HG03575 (cell line): ENCODE data around the gene OR10H1.
"Not testable (repeated sequence)": the region's sequence is repeated elsewhere in the genome, so short reads cannot be mapped to it uniquely, and the experiment has no call there.

Experiments
- ATAC-seq: cut with Tn5 transposase; IDR thresholded peaks from one replicate; pipeline ENCODE4 v1.9.1; 2021; ENCODE audit not compliant: unreplicated experiment, insufficient number of reproducible peaks, low FRiP score; ENCODE audit errors: extremely low read depth

Gene OR10H1

GRCh38 chr19:15829786-15830185, 14.3 kb upstream of the OR10H1 start:
- ATAC-seq: no peak

DNA sequence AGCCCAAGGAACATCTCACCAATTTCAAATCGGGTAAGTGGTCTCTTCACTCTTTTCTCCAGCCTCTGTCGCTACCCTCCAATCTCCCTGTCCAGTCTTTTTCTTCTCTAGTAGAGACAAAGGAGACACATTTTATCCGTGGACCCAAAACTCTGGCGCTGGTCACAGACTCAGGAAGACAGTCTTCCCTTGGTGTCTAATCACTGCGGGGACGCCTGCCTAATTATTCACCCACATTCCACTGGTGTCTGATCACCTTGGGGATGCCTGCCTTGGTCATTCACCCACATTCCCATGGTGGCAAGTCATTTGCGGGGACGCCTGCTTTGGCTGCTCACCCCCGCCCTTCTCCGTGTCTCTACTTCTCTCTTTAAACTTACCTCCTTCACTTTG, 13.8 kb upstream of the OR10H1 start:
- no peak for ATAC-seq

DNA sequence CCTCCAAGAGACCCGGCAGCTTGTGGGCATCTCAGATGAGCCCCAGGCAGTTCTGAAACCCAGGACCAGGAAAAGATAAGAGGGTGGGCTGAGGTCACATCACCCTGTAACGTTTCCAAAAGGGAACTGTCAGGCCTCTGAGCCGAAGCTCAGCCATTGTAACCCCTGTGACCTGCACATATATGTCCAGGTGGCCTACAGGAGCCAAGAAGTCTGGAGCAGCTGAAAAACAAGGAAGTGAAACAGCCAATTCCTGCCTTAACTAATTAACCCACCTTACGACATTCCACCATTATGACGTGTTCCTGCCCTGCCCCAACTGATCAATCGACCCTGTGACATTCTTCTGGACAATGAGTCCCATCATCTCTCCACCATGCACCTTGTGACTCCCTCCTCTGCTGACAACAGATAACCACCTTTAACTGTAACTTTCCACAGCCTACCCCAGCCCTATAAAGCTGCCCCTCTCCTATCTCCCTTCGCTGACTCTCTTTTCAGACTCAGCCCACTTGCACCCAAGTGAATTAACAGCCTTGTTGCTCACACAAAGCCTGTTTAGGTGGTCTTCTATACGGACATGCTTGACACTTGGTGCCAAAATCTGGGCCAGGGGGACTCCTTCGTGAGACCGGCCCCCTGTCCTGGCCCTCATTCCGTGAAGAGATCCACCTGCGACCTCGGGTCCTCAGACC, 13.3 kb upstream of the OR10H1 start:
- ATAC-seq: not testable (repeated sequence)

- no peak for ATAC-seq
Observed at GRCh38 chr19:15828121-15828610, 12.7 kb upstream of the OR10H1 start.

DNA sequence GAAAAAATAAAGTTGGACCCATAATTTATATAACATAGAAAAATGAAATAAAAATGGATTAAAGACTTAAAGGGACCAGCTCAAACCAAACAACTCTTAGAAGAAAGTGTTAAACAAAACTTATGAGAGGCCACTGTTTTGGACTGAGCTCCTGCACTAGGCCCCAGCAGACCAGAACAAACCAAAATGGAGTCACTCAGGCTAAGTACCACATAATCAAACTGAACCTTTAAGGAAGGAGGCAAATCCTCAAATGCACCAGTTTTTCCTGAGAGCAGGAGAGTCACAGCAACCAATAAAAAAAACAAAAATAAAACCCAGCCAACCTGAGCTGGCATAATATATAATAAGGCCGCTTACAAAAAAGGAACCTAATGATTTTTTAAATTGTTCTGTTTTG, 10.3 kb upstream of the OR10H1 start:
- no peak for ATAC-seq

DNA sequence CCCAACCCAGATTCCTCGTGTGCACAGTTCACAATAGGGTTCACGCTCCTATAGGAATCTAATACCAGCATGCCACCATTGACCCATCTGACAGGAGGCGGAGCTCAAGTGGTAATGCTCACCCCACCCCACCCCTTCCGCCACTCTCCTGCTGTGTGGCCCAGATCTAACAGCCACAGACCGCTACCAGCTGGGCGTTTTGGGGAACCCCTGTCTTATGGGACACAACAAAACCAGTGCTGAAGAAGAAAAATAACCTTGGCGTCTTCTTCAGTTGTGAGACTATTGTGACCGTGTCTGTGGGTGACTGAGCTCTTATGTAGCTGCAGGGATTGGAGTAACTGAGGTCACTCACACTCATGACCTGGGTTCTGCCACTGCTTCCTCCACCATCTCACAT, 5.2 kb upstream of the OR10H1 start:
- no peak for ATAC-seq

- no peak for ATAC-seq
Observed at GRCh38 chr19:15813916-15814315, 1.5 kb downstream of the OR10H1 start.

DNA sequence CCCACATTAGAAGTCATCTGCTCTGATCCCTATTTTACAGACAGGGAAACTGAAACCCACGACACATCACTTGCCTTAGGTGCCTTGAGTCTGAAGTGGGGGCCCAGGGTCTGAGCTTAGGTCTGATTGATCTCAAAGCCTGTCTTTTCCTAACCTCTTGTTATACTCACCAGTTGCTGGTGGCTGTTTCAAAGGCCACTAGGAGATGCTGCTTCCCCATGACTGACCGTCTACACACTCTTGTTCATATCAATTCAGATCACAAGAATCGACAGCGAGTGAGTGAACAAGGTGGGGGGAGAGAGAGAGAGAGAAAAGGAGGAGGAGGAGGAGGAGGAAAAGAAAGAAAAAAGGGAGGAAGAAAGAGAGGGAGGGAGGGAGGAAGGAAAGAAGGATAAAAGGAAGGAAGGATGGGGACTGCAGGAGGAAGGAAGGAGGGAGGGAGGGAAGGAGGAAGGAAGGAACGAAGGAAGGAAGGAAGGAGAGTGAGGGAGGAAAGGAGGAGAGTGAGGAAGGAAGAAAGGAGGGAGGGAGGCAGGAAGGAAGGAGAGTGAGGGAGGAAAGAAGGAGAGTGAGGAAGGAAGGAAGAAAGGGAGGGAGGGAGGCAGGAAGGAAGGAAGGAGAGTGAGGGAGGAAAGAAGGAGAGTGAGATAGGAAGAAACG, 3.3 kb downstream of the OR10H1 start:
- ATAC-seq: no peak

- ATAC-seq: no peak
Observed at GRCh38 chr19:15811476-15811875, 4.0 kb downstream of the OR10H1 start.

GRCh38 chr19:15810335-15810734, 5.1 kb downstream of the OR10H1 start:
- no peak for ATAC-seq

GRCh38 chr19:15794279-15794678, 21.2 kb downstream of the OR10H1 start:
- ATAC-seq: not testable (repeated sequence)

- ATAC-seq: no peak
Observed at GRCh38 chr19:15790096-15790495, 25.4 kb downstream of the OR10H1 start.

- no peak for ATAC-seq
Observed at GRCh38 chr19:15788594-15789270, 26.7 kb downstream of the OR10H1 start.

DNA sequence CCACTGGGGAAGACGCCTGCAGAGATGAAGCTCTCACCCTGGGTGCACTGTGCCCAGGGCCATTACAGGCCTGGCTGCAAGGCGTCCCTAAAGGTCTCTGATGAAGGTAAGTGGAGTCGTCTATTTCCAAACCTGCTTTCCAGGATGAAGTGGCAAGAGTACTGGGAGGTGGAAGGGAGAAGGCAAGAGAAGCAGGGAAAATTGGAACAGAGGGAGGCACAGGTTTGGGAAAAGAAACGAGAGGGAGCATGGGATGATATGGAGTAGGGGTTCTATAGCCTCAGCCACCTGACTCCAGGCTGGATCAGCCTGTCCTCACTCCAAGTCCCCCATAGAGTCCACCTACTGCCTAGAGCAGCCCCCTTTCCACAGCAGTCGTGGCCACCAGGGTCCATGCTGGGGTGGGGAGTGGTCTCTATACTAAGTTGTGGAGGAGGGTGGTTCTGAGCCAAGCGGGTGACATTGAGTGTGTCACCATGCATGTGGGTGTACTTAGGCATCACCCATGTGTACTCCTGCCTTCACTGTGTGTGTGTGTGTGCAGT, 27.8 kb downstream of the OR10H1 start, which contains the start of gene OR10H5:
OR10H5 (plus strand) TSS at position 51 of the 545 bp plus-strand sequence. CDS start 6,388 bp downstream, outside the sequence.
- ATAC-seq: no peak

GRCh38 chr19:15782896-15783295, 32.6 kb downstream of the OR10H1 start:
- not testable (repeated sequence) for ATAC-seq

GRCh38 chr19:15782211-15782610, 33.3 kb downstream of the OR10H1 start:
- ATAC-seq: no peak

DNA sequence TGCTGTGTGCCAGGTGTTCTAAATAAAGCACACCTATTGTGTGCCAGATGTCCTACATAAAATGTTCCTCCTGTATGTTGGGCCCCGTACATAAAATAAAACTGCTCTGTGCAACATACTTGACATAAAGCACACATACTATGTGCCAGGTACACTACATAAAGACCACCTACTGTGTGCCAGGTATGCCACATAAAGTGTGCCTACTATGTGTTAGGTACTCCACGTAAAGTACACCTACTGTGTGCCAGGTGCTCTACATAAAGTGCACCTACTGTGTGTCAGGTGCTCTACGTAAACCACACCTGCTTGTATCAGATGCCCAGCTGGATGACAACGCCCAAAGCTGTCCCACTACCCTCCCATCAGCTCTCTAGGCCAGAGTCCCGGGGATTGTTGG, 33.8 kb downstream of the OR10H1 start:
- ATAC-seq: no peak

GRCh38 chr19:15780610-15781418, 34.6 kb downstream of the OR10H1 start:
- no peak for ATAC-seq
